ENCODE data around the gene SLC8A1. TPM values are rescaled to one million over a fixed set of nuclear protein-coding genes. Genes with fewer than 3 reads are reported as not detected.

Gene SLC8A1
- total RNA-seq, 4 donors from 2014 or later: 8.1 to 22.9 (median 9.3) TPM

GRCh38 chr2:40363631-40364030 is 88.3 kb downstream of the SLC8A1 start:
- no peak for DNase-seq (ENCODE audit: low spot score in 2 of 2)
- no peaks in the 10 kb centered on the region for H3K27me3 ChIP-seq
- no peak overlapping the region for H3K27ac ChIP-seq
- peaks cover 0 to 12% (median 0%) of the 10 kb centered on the region in 4 donors for H3K4me1 ChIP-seq
- TF ChIP-seq POLR2A (IDR thresholded peaks at IDR 0.05) (no peak), CTCF (IDR thresholded peaks at IDR 0.05) (no peak), EP300 (IDR thresholded peaks at IDR 0.05) (no peak)
- no peaks in the 10 kb centered on the region for H3K9me3 ChIP-seq
- H3K36me3 ChIP-seq: no peaks in the 10 kb centered on the region
- peak overlapping the region in 1 of 4 donors; percentile 12 for H3K4me3 ChIP-seq
- 44 to 49% methylated on average over 6 of the region's 6 CpGs for WGBS, 2 donors

GRCh38 chr2:40363231-40363630 is 88.7 kb downstream of the SLC8A1 start:
- no peak overlapping the region for H3K27ac ChIP-seq
- 39 to 67% methylated on average over 1 of the region's 1 CpG for WGBS, 2 donors

GRCh38 chr2:40361478-40361877 is 90.4 kb downstream of the SLC8A1 start:
- H3K9me3 ChIP-seq: no peaks in the 10 kb centered on the region
- TF ChIP-seq EP300 (IDR thresholded peaks at IDR 0.05): no peak
- TF ChIP-seq POLR2A (IDR thresholded peaks at IDR 0.05): no peak
- no peak for TF ChIP-seq CTCF (IDR thresholded peaks at IDR 0.05)
- H3K4me3 ChIP-seq: no peak overlapping the region
- no peak for DNase-seq (ENCODE audit: low spot score in 2 of 2)
- H3K27ac ChIP-seq: no peak overlapping the region
- WGBS, 2 donors: 88 to 89% methylated on average over 4 of the region's 4 CpGs
- H3K27me3 ChIP-seq: no peaks in the 10 kb centered on the region
- H3K4me1 ChIP-seq: peaks cover 0 to 12% (median 0%) of the 10 kb centered on the region in 4 donors
- H3K36me3 ChIP-seq: no peaks in the 10 kb centered on the region

More at GRCh38 chr2:40363231-40363630, 88.7 kb downstream of the SLC8A1 start:
- TF ChIP-seq EP300 (IDR thresholded peaks at IDR 0.05) (no peak), CTCF (IDR thresholded peaks at IDR 0.05) (no peak), POLR2A (IDR thresholded peaks at IDR 0.05) (no peak)
- H3K4me1 ChIP-seq: peaks cover 0 to 12% (median 0%) of the 10 kb centered on the region in 4 donors
- peak overlapping the region in 1 of 4 donors; percentile 12 for H3K4me3 ChIP-seq
- H3K36me3 ChIP-seq: no peaks in the 10 kb centered on the region
- no peak for DNase-seq (ENCODE audit: low spot score in 2 of 2)
- H3K9me3 ChIP-seq: no peaks in the 10 kb centered on the region
- H3K27me3 ChIP-seq: no peaks in the 10 kb centered on the region

GRCh38 chr2:40360652-40361051 is 91.2 kb downstream of the SLC8A1 start:
- H3K27ac ChIP-seq: no peak overlapping the region
- DNase-seq (ENCODE audit: low spot score in 2 of 2): no peak
- H3K4me3 ChIP-seq: no peak overlapping the region
- WGBS, 2 donors: 52 to 67% methylated on average over 1 of the region's 1 CpG
- H3K27me3 ChIP-seq: no peaks in the 10 kb centered on the region
- H3K9me3 ChIP-seq: no peaks in the 10 kb centered on the region
- TF ChIP-seq CTCF (IDR thresholded peaks at IDR 0.05) (no peak), POLR2A (IDR thresholded peaks at IDR 0.05) (no peak), EP300 (IDR thresholded peaks at IDR 0.05) (no peak)
- no peaks in the 10 kb centered on the region for H3K36me3 ChIP-seq
- H3K4me1 ChIP-seq: peaks cover 0 to 12% (median 0%) of the 10 kb centered on the region in 4 donors

GRCh38 chr2:40359811-40360210 is 92.1 kb downstream of the SLC8A1 start:
- Histone ChIP-seq H3K4me3 (no peak overlapping the region), H3K36me3 (no peaks in the 10 kb centered on the region), H3K27ac (no peak overlapping the region), H3K27me3 (no peaks in the 10 kb centered on the region), H3K4me1 (peaks cover 0 to 12% (median 0%) of the 10 kb centered on the region in 4 donors), H3K9me3 (no peaks in the 10 kb centered on the region)
- TF ChIP-seq EP300 (IDR thresholded peaks at IDR 0.05) (no peak), CTCF (IDR thresholded peaks at IDR 0.05) (no peak), POLR2A (IDR thresholded peaks at IDR 0.05) (no peak)
- no peak for DNase-seq (ENCODE audit: low spot score in 2 of 2)
- 89 to 93% methylated on average over 2 of the region's 2 CpGs for WGBS, 2 donors

Data from tibial nerve (tissue), 4 donors.